A549 (cell line): ENCODE measurements around the gene KLHL29.

Experiments
- CTCF ChIP-seq: fragments of >200 bp; sonication (Bioruptor Twin); formaldehyde crosslinking; IDR thresholded peaks from 3 replicates; pipeline ENCODE4 v1.5.1; 2016
- MYC ChIP-seq: IDR thresholded peaks from 2 replicates; pipeline ENCODE4 v1.6.1; 2012; ENCODE audit warnings: mild to moderate bottlenecking, inconsistent platforms, low read length, improper control_type of control experiment, borderline replicate concordance

- TF ChIP-seq MYC: no peak
- TF ChIP-seq CTCF: no peak
Observed at GRCh38 chr2:23361152-23361551, 23.8 kb upstream of the KLHL29 start.
